KMS-11 (cell line): ENCODE measurements around the gene CLINT1.

ENCODE experiments used
- H2AFZ ChIP-seq: fragments of 200-600 bp; sonication (generic); 2 replicates; pipeline ENCODE4 v1.6.1; 2016; ENCODE audit warnings: antibody characterized with exemption, mixed run types, low read depth
- H3K27ac ChIP-seq: fragments of 200-600 bp; sonication (generic); 2 replicates; pipeline ENCODE4 v1.6.1; 2016; ENCODE audit warnings: mild to moderate bottlenecking, mixed run types
- H3K27me3 ChIP-seq: fragments of 200-600 bp; sonication (generic); 2 replicates; pipeline ENCODE4 v1.6.1; 2017; ENCODE audit warnings: mild to moderate bottlenecking, low read depth, mixed run types, moderate library complexity; ENCODE audit not compliant: insufficient read depth
- H3K36me3 ChIP-seq: fragments of 200-600 bp; sonication (generic); 2 replicates; pipeline ENCODE4 v1.6.1; 2017; ENCODE audit warnings: mild to moderate bottlenecking, mixed run types; ENCODE audit not compliant: insufficient read depth
- H3K4me1 ChIP-seq: fragments of 200-600 bp; sonication (generic); 2 replicates; pipeline ENCODE4 v1.6.1; 2016; ENCODE audit warnings: mild to moderate bottlenecking, low read depth, mixed run types; ENCODE audit not compliant: poor library complexity, severe bottlenecking
- H3K4me2 ChIP-seq: fragments of 200-600 bp; sonication (generic); 2 replicates; pipeline ENCODE4 v1.7.0; 2016; ENCODE audit warnings: mild to moderate bottlenecking, mixed run types
- H3K4me3 ChIP-seq: fragments of 200-600 bp; sonication (generic); IDR thresholded peaks from 2 replicates; pipeline ENCODE4 v1.6.1; 2017; ENCODE audit warnings: low read depth, low read length, mixed read lengths; ENCODE audit not compliant: insufficient read depth
- H3K79me2 ChIP-seq: fragments of 200-600 bp; sonication (generic); 2 replicates; pipeline ENCODE4 v1.6.1; 2016; ENCODE audit warnings: low read depth, mixed run types; ENCODE audit not compliant: insufficient read depth
- H3K9ac ChIP-seq: fragments of 200-600 bp; sonication (generic); 2 replicates; pipeline ENCODE4 v1.6.1; 2016; ENCODE audit warnings: mild to moderate bottlenecking, mixed run types
- H4K20me1 ChIP-seq: fragments of 200-600 bp; sonication (generic); 2 replicates; pipeline ENCODE4 v1.6.1; 2016; ENCODE audit warnings: mild to moderate bottlenecking, mixed run types; ENCODE audit not compliant: insufficient read depth
- CTCF ChIP-seq: fragments of 200-600 bp; sonication (generic); conservative IDR thresholded peaks from 2 replicates; pipeline ENCODE4 v1.6.1; 2017; ENCODE audit warnings: low read depth, mild to moderate bottlenecking, antibody characterized with exemption, low read length, moderate library complexity, mixed read lengths

The CLINT1 gene

GRCh38 chr5:157749462-157749799 lies 109.5 kb downstream of the CLINT1 start:
- no peaks in the 10 kb centered on the region for H3K79me2 ChIP-seq
- peaks cover 14% of the 10 kb centered on the region for H3K4me1 ChIP-seq
- H3K9ac ChIP-seq = no peak overlapping the region
- H3K27me3 ChIP-seq = no peaks in the 10 kb centered on the region
- no peak overlapping the region for H3K27ac ChIP-seq
- no peak overlapping the region for H3K4me3 ChIP-seq
- H2AFZ ChIP-seq = no peak overlapping the region
- TF ChIP-seq CTCF = no peak
- no peaks in the 10 kb centered on the region for H3K36me3 ChIP-seq
- no peaks in the 10 kb centered on the region for H4K20me1 ChIP-seq
- H3K4me2 ChIP-seq = no peak overlapping the region

GRCh38 chr5:157748760-157749461 lies 110.0 kb downstream of the CLINT1 start:
- no peak overlapping the region for H3K9ac ChIP-seq
- H3K27ac ChIP-seq = no peak overlapping the region
- TF ChIP-seq CTCF = no peak
- H3K36me3 ChIP-seq = no peaks in the 10 kb centered on the region
- no peak overlapping the region for H2AFZ ChIP-seq
- peaks cover 14% of the 10 kb centered on the region for H3K4me1 ChIP-seq
- no peak overlapping the region for H3K4me2 ChIP-seq
- H3K27me3 ChIP-seq = no peaks in the 10 kb centered on the region
- no peaks in the 10 kb centered on the region for H4K20me1 ChIP-seq
- H3K4me3 ChIP-seq = no peak overlapping the region
- H3K79me2 ChIP-seq = no peaks in the 10 kb centered on the region

GRCh38 chr5:157747766-157748700 lies 110.9 kb downstream of the CLINT1 start:
- H3K27ac ChIP-seq = no peak overlapping the region
- H3K4me2 ChIP-seq = no peak overlapping the region
- no peaks in the 10 kb centered on the region for H3K36me3 ChIP-seq
- H3K79me2 ChIP-seq = no peaks in the 10 kb centered on the region
- H2AFZ ChIP-seq = no peak overlapping the region
- H3K4me3 ChIP-seq = no peak overlapping the region
- no peaks in the 10 kb centered on the region for H4K20me1 ChIP-seq
- TF ChIP-seq CTCF = no peak
- peaks cover 14% of the 10 kb centered on the region for H3K4me1 ChIP-seq
- H3K27me3 ChIP-seq = no peaks in the 10 kb centered on the region
- H3K9ac ChIP-seq = no peak overlapping the region

- Histone ChIP-seq H4K20me1 (no peaks in the 10 kb centered on the region), H3K4me1 (peaks cover 14% of the 10 kb centered on the region), H3K36me3 (no peaks in the 10 kb centered on the region), H3K4me3 (no peak overlapping the region), H3K27ac (no peak overlapping the region), H2AFZ (no peak overlapping the region), H3K9ac (no peak overlapping the region), H3K79me2 (no peaks in the 10 kb centered on the region), H3K4me2 (no peak overlapping the region), H3K27me3 (no peaks in the 10 kb centered on the region)
- no peak for TF ChIP-seq CTCF
These were observed 111.7 kb downstream of the CLINT1 start for GRCh38 chr5:157747173-157747740.
